ENCODE results near the gene GSDME.

The GSDME gene

GRCh38 chr7:24707988-24708615 is 49.2 kb downstream of the GSDME start:
- no peak for DNase-seq

DNA sequence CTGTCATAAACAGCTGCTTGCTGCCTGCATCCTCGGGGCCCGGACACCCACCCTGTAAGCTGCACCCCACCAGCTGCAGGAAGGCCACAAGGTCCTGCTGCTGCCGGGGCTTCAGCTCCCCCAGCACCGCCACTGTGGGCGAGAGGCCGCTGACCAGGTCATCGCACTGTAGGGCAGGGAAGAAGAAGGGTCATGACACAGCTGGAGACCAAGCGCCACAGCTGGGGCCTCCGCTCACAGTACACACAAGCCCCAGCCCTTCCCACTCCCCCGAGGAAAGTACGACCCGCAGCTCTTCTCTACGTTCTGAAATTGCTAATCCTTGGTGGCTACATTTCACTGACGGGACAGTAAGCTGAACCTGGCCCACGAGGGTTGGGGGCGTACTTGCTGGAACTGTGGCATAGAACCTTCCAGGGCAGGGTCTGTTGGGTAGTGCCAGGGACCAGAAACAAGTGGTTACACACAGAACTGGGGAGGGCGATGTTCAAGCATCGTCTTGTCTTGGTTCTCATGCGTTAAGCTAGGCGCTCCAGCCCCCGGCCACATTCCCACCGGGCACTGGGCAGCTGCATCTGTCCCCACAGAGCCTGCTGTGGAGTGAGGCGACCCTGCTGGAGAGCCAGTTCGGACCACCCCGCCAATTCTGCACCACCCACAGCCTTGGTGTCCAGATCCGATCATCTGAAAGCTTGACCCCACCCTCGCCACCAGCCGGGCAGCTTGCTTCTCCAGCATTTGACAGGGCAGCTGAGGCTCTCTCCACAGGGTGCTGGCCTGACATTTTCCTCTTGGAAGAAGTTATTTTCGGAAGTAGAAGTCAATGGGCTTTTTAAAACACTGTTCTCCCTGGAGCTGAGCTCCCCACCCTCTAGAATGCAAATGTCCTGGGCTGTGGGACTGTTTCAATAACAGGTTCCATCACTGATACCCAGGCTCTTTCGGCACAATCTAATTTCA is 50.8 kb downstream of the GSDME start:
- DNase-seq: no peak

GRCh38 chr7:24705461-24705954 is 51.8 kb downstream of the GSDME start:
- peak in 2 of 58 donors; percentile 16 to 31 for DNase-seq

DNA sequence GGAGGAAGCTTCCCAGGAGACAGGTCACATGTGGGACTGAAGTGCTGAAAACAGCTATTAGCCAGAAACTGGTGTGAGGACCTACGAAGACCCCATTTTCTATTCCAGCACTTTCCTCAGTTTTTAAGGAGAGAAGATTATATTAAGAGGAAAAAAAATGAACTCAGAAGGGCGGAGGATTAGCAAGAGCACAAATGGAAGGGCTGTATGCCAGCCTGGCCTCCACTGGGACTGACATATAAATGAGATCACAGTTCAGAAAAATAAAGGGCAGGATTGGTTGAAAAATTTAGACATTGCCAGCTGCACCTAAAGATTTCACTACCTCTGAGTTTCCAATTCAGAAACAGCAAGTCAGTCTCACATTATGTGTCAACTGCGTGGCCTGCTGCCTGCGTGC is 53.0 kb downstream of the GSDME start:
- no peak for DNase-seq

DNA sequence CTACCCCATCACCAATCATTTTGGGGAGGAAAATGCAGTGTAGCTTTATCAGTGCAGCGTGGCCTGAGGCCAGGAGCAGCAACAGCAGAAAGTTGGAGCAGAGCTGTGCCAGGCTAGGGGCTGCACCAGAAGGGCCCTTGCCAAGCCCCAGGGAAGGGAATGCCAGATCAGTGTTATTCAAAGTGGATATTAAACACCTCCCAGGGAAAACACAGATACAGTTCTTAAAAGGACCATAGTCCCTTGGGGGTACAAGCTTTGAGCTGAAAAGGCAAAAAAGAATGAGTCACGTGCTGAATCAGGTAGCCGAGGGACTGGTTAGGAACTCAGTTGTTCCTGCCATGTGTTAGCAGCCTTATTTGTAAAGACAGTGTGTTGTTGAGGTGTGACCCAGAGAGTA is 54.0 kb downstream of the GSDME start:
- DNase-seq: no peak

DNA sequence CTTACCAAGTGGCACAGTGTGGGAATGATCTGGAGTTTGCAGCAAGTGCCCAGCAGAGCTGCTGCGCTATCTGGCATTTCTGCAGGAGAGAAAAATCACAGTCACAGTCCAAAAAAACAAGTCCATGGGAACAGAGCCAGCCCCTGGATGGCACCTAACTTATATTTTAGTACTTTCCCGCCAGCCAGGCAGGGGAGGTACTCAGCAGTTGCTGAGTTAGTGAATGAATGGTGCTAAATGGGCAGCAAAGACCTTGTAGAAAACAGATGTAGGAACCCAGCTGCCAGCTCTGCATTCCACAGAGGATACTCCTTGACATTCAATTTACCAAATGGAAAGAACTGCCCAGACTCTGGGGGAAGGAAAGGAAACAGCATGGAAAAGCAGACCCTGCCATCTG is 54.5 kb downstream of the GSDME start:
- DNase-seq: peak in 11 of 58 donors; percentile 9 to 73 (median 30)

GRCh38 chr7:24701261-24702235 is 55.7 kb downstream of the GSDME start:
- DNase-seq: peak in 12 of 58 donors; percentile 18 to 65 (median 34)

DNA sequence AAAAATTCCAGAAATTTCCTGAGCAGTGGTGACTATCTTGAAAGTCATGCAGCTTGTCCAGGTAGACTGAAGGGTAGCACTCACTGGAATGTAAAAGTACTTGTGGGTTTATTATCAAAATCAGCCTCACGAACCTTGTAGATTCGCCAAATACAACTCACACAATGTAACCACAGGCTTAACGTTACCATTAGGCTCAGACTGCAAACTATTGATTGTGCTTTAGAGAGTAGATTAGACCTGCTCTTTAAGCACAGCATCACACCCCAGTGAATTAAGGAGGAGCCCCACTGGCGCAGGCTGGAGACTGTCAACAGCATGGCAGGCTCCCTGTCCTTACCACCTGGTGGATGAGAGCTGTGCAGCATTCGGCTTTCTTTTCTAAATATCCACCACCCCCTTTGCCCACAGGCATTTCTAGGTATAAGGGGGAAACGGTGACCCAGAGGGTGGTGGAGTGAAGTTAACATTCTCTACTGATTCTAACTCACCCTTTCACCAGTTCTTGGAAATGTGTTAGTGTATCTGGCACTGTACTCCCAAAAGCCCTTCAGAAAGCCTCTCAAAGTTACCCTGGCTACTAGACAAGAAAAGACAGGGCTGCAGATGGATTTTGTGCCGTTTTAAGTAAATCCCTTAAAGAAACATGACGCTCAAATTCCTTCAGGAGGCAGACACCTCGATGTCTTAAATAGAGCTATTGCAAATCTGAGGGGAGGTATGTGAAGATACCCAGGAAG is 56.6 kb downstream of the GSDME start:
- DNase-seq: no peak

DNA sequence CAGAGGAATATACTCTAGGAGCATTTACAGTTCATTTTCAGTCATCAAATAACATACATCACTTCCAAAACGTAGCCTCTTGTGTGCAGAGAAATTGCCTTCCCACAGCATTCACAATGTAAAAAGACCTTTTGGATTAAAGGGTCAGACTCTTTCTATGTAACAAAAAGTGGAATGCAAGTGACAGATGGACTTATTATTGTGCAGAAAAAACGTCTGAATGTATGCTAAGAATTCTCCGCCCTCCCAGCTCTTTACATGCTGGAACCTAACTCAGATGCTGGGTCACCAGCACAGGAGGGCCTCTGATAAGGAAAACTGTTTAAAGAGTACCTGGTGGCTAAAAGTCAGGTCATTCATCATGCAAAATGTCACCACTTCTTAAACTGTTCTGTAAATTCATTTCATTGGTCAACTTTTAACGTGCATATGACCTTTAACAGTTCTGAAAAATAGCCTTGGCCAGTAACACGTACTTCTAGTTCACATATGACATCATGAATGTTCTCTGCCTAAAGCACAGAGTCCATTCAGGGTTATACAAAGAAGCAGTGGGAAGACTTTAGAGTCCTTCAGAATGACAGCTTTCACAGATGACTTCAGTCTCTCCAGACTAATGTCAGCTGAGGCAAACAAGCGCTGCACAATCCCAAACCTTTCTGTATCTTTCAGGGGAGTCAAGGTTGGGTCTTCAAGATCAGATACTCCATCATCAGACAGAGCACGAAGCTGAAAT is 58.6 kb downstream of the GSDME start:
- DNase-seq: no peak

DNA sequence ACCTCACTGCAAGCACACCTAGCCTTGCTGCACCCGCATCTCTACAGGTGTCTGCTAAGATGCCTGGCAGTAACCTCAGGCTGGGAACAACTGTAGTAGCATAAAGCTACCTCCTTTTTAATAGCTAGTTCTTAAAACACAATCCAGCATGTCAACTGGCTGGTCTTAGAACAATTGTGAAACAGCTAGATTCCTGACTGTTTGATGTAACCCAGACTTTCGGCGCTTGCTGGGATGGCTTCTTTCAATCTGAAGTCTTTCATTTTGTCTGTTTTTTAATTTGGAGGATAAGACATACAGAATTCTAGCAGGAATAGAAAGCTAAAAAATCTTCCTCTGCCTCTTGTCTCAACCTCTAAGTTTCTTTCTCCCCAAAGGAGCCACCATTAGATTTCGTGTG is 59.8 kb downstream of the GSDME start:
- DNase-seq: no peak

GRCh38 chr7:24692592-24692991 is 64.7 kb downstream of the GSDME start:
- no peak for DNase-seq

- no peak for DNase-seq
Observed at GRCh38 chr7:24690251-24690650, 67.0 kb downstream of the GSDME start.

DNA sequence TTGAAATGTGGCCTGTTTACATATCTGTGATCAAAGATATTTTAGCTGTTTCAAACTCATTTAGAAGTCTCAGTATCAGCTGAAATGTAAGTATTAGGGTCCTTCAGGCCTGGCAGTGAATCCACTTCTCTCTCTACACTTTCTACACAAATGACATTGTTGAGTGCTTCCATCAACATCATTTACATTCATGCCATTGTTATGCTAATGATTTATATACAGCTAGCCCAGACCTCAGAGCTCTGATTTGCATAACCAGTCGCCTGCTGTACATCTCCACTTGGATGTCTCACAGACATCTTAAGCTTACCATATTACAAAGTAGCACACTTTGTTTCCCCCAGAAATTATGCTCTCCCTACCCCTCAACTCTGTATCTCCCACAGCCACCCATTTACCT is 71.6 kb downstream of the GSDME start:
- DNase-seq: no peak

- no peak for DNase-seq
Observed at GRCh38 chr7:24670782-24671181, 86.5 kb downstream of the GSDME start.

- no peak for DNase-seq
Observed at GRCh38 chr7:24669971-24670591, 87.2 kb downstream of the GSDME start.

DNA sequence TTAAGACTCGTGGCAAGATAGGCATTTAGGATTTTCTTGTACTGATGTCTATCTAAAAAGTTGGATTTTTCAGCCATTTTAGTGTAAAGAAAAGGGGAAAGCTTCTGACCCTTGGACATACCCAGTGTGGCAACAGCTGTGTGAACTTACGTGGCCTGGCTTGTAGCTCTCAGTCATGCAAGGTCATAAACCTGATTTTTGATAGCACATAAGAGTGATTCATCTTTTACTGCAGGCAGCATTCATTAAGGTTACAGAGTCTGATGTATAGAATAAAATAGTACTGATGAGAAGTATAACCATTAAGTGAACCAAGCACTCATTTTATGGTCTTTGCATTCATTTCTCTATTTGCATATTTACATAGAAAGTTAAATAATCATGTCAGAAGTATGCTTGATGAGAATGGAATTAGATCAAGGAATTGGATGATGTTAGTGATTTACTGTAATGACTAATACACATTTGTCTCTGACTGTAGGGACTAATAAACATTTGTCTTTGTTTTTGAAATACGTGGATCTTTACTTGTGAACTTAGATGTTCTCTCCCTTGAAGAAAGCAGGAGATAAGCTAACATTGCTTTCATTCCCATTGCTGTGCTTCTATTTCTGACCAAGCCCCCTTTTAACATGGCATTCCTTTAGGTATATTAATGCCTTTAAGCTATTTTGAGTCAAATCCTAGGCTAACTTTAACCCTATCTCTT is 88.2 kb downstream of the GSDME start:
- DNase-seq: no peak

DNA sequence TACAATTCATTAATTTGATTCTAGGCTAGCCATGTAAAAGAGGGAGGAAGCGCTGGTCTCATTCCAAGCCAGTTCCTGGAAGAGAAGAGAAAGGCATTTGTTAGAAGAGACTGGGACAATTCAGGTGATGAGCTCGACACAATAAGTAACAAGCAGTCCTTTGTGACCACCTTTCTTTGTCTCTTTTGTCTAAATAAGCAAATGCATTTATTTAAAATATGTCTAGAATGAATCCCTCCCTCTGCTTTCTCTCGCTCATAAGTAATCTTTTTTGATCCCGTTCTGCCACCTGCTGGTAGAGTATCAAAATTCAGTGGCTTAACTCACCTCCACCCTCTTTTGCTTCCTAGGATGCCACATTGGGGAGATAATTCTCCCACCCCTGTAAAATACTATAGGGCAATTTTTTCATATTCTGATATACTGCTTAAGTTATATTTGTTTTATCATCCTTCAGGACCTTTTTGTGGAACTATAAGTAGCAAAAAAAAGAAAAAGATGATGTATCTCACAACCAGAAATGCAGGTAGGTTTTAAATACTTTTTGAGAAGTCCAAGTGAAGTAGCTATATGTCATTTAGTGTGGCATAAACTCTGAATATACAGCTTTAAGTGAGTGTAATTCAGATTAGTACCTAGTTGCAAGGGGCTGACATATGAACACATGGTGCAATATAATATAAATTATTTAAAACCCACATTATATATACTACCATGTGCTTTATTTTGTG is 91.5 kb downstream of the GSDME start:
- peak in 15 of 58 donors; percentile 1 to 49 (median 13) for DNase-seq

- no peak for DNase-seq
Observed at GRCh38 chr7:24660546-24660945, 96.7 kb downstream of the GSDME start.

Data from anterior cingulate cortex (tissue), 58 donors.